ENCODE measurements around the gene PRKAG3. TPM values are rescaled to one million over a fixed set of nuclear protein-coding genes. Genes with fewer than 3 reads are reported as not detected.

PRKAG3 gene
- polyA plus RNA-seq (ENCODE audit: insufficient read length in 4 of 4) = under 1 TPM in 1 of 4 donors, not detected in 3; 0.05 TPM

DNA sequence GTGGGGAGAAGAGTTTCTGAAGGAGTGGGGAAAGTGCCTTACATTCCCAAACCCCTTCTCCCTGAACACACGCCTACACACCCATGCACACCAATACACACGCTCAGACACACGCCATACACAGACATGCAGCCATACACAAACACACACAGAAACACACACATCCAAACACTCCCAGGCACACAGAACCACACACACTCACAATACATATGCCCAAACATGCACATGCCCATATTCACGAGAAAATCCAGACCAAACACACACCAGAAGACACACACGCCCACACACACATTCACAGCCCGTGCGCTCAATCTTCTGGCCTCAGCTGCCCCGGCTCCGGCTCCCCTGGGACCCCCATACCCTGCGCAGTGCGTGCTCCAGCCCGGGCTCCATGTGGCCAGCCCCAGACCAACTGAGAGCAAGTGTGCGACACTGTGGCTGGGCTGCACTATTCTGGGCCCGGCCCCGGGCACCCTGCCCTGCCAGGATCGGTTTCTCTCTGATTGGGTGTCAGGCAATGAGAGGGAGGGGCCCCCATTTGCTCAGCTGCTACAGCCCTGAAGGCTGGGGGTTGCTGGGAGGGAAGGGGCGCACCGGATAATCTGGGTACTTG, at the start of gene PRKAG3:
TSS of gene PRKAG3 (minus strand) at position 426 of the 613 bp plus-strand sequence.
- no peak for DNase-seq (ENCODE audit: low read depth in 4 of 4, low spot score in 3 of 4)

DNA sequence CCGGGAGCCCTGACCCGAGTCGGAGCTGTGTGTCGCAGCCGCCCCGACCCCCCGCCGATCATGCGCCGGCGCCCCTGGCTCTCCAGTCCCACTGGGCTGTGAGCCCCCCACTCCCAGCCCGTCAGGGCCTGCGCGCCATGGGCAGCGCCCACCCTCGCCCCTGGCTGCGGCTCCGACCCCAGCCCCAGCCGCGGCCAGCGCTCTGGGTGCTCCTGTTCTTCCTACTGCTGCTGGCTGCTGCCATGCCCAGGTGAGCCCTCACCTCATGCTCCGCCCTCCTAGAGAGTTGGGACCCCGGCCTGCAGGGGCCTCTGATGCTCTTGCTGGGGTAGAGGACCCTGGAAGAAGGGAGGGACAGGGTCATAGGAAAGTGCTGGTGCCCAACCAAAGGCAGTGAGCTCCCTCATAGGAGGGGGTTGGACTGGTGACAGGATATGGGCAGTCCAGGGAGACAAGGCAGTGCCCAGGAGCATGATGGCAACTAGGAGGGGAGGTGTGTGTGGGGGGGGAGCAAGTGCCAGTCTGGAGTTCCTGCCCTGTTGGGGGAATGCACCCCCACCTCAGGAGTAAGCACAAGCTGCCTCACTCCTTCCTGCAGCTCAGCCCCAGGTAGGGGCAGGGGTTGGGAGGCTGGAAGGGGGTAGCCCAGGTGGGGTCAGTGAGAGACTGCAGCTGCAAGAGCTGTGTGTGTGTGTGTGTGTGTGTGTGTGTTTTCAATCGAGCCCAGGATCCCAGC, 49.4 kb upstream of the PRKAG3 start:
- no peak for DNase-seq (ENCODE audit: low read depth in 4 of 4, low spot score in 3 of 4)

DNA sequence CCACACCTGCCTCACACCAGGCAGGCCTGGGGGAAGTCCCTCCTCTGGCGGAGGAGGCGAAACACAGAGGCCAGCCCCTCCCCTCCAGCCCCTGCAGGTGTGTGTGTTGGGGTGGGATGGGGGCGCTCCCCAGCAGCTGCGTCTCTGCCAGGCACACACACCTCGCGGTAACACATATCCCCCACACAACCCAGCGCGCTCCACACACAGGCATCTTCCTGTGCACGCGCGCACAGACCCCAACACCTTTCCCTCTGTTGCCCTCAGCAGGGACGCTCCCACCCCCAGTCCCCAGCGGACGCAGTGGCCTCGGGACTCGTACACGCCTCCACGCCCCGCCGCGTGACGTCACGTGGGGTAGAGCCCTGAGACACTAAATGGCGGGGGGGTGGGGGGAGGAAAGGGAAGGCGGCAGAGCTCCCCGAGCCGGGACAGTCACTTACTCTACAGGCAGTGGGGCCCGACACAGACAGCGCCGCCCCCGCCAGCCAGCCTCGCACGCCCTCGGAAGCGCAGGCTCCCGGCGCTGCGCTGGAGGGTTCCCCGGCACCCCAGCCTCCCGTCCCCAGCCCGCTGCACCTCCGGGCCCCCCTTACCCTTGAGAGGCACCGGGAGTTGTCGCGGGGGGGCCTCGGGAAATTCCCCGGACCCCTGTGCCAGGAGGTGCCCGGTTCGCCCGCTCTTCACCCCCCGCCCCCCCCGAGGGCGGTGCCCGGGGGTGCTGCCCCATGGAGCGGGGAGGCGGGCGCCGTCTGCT, 48.7 kb upstream of the PRKAG3 start, which contains the start of gene WNT10A:
TSS of gene WNT10A (plus strand) at position 751 of the 757 bp plus-strand sequence. CDS start 144 bp downstream, outside the sequence.
- DNase-seq (ENCODE audit: low read depth in 4 of 4, low spot score in 3 of 4) = no peak

DNA sequence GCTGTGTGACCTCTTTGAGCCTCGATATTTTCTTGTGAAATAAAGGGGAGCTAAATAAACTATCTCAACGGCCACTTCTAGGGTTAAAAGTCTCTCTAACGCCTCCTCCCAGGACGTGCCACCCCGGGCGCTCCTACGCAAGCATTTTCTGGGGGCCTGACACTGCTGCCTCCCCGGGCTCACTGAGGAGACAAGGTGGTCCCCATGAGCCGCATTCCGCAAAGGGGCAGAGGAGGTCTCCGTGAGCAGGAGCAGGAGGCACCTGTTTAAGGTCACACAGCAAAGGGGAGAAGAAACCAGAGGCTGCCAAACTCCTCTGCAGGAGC, 48.1 kb upstream of the PRKAG3 start:
- DNase-seq (ENCODE audit: low read depth in 4 of 4, low spot score in 3 of 4) = no peak

DNA sequence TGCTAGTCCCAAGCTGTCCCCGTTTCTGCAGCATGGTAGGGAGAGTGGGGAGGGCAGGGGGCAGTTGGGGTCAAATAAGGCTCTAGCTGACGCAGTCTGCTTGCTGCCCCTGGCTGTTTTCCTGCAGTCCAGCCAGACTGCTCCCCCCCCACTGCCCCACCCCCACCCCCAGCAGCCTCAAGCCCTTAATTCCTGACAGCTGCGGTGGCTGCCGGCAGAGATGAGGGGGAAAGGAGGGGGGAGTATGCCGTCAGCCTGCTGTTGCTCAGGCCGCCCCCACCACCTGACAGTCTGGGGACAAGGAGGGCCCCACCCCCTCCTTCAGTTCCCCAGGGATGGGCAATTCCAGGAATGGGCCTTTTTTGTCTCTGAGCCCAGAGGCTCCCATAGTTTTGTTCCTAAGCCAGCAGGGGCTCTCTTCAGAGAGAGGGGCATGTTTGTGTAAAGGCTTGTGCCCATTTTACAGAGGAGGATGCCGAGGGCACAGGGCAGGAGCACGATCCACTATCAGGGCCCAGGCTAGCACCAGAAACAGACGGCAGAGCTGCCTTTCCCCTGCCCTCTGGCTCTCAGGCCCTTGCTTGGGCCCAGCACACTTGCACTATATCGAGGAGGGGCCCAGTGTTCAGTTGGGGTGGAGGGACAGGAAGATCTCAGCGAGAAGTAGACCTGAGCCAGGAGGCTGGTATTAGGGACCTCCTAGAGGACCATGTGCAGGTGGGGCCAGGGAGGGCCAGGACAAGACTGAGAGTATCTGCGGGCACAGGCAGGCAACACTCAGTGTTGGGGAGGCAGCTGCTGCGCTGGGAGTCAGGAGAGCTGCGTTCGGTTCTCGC, 47.5 kb upstream of the PRKAG3 start:
- no peak for DNase-seq (ENCODE audit: low read depth in 4 of 4, low spot score in 3 of 4)

DNA sequence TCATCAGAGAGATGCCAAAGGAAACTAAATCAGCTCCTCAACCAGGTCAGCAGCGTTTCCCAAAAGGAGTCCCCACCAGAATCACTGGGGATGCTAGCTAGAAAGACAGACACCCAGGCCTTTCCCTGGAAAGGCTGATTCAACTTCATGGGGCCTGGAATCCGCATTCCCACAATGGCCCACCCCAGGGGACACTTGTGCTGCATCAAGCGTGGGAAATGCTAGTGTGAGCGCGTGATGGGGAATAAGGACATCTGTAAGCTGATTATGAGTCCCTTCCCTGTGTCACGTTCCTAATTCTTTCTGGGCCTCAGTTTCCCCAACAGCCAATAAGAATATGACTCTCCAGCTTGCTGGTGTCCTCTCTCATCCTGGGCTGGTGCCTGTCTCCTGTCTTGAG, 46.9 kb upstream of the PRKAG3 start:
- DNase-seq (ENCODE audit: low read depth in 4 of 4, low spot score in 3 of 4) = no peak

DNA sequence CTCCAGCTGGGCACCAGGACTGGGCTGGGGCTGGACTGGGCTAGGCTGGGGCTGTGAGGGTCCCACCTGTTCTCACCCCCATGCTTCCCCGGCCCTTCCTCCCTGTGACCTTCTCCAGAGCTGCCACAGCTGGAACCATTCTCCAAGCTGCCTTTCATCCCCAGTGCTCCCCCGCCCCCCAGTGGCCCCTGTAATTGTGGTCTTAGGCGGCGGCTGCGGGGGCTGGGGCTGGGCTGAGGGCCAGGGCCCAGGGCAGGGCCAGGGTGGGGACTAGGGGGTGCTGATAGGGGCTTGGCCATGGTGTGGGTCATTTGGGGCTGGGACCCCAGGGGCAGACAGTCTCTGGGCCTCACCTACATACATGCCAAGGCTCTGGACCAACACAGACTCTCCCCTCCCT, 46.3 kb upstream of the PRKAG3 start:
- DNase-seq (ENCODE audit: low read depth in 4 of 4, low spot score in 3 of 4) = no peak

DNA sequence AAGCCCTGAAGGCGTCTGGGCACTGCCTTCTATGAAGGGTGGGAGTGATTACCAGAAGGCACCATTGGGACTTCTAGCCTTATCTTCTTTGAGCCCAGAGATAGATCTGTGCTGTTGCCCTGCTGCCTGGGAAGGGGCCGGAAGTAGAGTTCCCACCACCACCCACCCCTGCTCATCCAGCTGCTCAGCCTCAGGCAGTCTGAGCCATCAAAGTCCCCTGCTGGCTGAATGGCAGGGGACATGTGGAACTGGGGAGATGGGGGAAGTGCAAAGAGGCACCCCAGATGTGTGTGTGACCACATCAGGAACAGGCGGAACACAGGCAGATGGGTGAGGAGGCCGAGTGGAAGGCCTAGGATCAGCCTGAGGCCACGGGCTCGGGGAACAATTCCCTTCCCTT, 45.7 kb upstream of the PRKAG3 start:
- DNase-seq (ENCODE audit: low read depth in 4 of 4, low spot score in 3 of 4) = no peak

DNA sequence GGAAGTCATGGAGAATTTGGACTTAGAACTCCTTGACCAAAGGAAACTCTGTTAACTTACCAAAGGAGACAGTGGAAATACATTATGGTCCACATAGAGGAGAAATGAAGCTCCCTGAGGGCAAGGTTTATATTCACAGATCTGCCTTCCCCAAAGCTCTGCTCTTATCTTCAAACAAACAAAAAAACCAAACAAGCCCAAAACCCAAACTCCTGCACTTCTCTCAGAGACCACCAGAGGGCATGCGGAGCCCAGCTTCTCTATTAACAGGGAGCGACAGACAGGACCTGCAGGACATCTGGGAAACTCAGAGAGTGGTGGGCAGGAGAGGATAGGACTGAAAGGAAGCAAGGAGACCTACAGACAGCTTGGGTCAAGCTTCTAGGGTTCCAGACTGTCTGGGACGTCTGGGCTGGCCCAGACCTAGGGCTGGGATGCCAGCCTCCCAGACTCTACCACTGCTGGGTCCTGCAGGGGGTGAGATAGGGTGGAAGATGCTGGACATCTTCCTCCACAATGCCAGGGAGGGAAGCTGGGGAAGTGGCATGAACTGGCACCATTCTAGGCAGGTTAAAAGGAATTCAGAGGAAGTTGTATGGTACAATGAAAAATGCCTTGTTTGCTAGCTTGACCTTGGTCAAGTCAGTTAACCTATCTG, 45.1 kb upstream of the PRKAG3 start:
- DNase-seq (ENCODE audit: low read depth in 4 of 4, low spot score in 3 of 4) = peak in 1 of 4 donors; percentile 60

DNA sequence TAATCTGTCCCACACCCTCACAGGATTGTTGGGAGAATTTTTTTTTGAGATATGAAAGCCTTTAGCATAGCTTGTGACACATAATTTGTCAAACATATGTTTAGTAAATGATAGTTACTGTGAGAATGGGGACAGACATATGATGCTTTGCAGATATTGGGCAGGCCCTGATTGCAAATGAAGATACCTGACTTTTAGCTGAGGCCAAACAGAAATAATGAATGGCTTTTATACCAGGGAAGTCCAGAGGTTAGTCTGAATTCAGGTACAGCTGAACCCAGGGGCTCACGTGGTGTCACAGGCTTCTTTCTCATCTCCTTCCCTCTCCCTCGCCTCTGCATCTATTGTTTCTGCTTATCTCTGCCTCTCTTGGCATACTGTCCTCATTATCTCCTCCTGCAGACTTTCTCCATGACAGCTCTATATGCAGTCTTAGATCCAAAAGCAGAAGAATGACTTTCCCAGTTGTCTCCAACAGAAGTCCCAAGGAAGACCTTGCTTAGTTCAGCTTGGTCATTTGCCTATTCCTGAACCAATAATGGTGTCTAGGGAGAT, 44.2 kb upstream of the PRKAG3 start:
- no peak for DNase-seq (ENCODE audit: low read depth in 4 of 4, low spot score in 3 of 4)

DNA sequence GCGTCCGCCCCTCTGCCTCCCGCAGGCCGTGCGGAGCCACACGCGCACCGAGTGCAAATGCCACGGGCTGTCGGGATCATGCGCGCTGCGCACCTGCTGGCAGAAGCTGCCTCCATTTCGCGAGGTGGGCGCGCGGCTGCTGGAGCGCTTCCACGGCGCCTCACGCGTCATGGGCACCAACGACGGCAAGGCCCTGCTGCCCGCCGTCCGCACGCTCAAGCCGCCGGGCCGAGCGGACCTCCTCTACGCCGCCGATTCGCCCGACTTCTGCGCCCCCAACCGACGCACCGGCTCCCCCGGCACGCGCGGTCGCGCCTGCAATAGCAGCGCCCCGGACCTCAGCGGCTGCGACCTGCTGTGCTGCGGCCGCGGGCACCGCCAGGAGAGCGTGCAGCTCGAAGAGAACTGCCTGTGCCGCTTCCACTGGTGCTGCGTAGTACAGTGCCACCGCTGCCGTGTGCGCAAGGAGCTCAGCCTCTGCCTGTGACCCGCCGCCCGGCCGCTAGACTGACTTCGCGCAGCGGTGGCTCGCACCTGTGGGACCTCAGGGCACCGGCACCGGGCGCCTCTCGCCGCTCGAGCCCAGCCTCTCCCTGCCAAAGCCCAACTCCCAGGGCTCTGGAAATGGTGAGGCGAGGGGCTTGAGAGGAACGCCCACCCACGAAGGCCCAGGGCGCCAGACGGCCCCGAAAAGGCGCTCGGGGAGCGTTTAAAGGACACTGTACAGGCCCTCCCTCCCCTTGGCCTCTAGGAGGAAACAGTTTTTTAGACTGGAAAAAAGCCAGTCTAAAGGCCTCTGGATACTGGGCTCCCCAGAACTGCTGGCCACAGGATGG, 42.0 kb upstream of the PRKAG3 start:
- no peak for DNase-seq (ENCODE audit: low read depth in 4 of 4, low spot score in 3 of 4)

DNA sequence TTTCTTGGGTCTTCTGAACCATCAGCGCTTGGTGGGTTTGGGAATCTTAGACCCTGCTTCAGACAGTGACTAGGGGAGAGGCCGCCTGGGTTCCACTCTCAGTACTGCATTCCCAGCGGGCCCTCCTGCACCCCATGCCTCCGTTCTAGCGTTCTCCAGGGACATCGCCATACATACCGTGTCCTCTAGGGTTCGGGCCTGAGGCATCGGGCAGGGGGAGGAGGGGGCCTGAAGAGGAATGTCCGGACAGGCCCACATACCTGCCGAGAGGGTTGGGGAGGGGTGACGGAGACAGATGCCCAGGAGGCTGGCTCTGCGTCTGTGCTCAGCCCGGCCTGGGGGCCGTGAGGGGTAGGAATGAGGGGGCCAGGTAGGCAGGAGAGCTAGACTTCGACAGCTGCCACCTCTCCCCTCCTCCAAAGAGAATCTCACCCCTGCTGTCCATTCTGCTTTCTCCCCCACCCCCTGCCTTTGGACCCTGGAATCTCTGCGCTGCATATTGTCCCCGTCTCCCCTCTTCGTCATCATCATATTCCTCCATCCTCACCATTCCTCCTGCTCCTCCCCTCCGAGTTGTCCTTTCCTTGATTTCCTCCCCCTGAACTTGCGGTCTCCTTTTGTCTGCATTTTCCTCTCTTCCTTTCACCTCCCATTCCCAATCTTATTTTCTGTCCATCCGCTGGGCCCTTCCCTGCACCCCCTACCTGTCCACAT, 41.2 kb upstream of the PRKAG3 start:
- DNase-seq (ENCODE audit: low read depth in 4 of 4, low spot score in 3 of 4) = no peak

DNA sequence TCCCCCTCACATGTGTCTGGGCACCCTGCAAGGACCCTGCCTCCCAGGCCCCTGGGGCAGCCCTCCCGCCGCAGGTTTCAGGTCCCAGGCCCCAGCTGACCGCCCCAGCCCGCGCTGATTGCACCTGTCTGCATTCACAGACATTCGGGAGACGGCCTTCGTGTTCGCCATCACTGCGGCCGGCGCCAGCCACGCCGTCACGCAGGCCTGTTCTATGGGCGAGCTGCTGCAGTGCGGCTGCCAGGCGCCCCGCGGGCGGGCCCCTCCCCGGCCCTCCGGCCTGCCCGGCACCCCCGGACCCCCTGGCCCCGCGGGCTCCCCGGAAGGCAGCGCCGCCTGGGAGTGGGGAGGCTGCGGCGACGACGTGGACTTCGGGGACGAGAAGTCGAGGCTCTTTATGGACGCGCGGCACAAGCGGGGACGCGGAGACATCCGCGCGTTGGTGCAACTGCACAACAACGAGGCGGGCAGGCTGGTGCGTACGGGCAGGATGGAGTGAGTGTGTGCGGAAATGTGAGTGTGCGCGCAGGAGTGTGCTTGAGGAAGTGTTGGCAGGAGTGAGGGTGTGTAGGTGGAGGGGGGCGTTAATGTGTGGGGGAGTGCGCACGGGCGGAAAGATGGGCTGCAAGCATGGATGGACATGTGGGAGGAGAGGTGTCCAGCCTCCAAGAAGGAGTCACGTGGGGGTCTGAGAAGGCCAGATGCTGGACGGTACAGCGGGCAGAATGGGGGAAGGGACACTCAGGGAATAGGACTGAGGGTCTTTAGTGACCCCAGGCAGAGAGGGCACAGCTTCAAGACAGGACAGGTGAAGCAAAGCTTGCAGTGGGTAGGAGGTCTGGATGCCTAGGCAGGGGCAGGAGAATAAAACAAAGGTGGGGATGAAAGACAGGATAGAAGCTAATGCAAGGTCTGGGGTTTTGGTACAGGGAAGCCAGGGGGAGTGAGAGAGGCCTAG, 40.0 kb upstream of the PRKAG3 start:
- no peak for DNase-seq (ENCODE audit: low read depth in 4 of 4, low spot score in 3 of 4)

DNA sequence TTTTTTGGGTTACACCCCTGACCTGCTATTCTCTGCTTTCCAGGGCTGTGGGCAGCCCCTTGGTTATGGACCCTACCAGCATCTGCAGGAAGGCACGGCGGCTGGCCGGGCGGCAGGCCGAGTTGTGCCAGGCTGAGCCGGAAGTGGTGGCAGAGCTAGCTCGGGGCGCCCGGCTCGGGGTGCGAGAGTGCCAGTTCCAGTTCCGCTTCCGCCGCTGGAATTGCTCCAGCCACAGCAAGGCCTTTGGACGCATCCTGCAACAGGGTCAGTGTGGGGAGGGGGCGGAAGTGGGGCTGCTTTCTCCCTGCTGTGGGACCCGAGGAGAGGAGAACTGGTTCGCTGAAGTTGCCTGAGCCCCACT, 39.4 kb upstream of the PRKAG3 start:
- DNase-seq (ENCODE audit: low read depth in 4 of 4, low spot score in 3 of 4) = no peak

DNA sequence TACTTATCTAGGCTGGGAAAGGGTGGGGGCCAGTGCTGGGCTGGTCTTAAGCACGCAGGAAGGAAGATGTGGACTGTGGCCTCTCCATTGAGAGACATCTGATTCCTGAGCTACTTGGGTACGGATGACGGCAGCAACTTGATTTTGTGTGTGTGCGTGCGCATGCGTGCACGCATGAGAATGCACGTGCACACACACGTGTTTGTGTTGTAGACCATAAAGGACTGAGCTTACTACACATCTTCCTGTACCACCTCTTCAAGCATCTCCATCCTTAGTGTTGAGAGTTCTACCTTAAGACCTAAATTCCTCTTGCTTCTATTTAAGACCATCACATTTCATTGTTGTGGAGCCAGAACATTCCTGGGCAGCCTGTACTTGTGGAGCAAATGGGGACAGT, 37.5 kb upstream of the PRKAG3 start:
- no peak for DNase-seq (ENCODE audit: low read depth in 4 of 4, low spot score in 3 of 4)

DNA sequence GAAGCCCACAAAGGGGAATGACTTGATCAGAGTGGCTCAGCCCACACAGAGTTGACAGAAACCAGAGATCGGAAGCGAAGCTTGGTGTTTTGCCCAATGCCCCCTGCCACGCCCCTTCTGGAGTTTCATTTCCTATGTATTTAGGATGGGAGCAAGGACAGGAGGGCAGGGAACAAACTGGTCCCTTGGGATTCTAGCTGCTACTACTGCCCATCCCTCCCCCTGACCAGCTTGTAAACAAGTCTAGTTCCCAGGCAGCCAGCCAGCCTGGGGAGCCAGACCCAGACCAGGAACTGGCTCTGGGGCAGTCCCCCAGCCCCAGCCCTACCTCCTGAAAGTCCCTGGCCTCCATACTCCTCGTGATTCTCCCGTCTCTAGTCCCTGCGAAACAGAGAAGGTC, 36.3 kb upstream of the PRKAG3 start:
- DNase-seq (ENCODE audit: low read depth in 4 of 4, low spot score in 3 of 4) = no peak

DNA sequence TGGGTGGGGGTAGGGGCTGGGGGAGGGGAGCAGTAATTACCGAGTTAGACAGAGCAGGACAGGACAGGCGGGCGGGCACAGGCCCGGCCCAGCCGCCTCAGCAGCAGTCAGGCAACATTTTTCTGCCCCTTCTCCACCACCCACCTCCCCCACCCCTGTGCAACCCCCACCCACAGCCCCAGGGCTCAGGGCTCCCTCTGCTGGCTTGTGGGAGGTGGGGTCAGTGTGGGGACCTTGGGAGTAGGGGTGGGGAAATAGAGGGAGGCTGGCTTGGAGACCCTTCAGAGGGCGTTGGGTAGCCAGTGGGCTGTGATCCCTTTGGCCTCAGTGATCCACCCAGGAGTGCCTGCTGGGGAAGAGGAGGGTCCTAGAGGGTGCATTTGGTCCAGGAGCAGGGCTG, 34.4 kb upstream of the PRKAG3 start:
- DNase-seq (ENCODE audit: low read depth in 4 of 4, low spot score in 3 of 4) = no peak

All from right renal pelvis (tissue), 4 donors.